Lower leg skin (tissue), 3 donors: ENCODE data around the gene TUBB2B.

Source experiments
- POLR2A ChIP-seq, 2 donors: fragments of 450-650 bp; IDR thresholded peaks; one replicate each; pipeline ENCODE4 v1.6.1; 2016 to 2017; ENCODE audit warnings: antibody characterized with exemption in 2 of 2, mild to moderate bottlenecking in 1 of 2, moderate library complexity in 1 of 2
- TF ChIP-seq, protein P1 (sequence below), 3 donors: fragments of 450-650 bp; IDR thresholded peaks; one replicate each; pipeline ENCODE4 v1.5.1; 2016; ENCODE audit warnings: antibody characterized with exemption in 3 of 3, mild to moderate bottlenecking in 3 of 3, moderate library complexity in 2 of 3

DNA sequence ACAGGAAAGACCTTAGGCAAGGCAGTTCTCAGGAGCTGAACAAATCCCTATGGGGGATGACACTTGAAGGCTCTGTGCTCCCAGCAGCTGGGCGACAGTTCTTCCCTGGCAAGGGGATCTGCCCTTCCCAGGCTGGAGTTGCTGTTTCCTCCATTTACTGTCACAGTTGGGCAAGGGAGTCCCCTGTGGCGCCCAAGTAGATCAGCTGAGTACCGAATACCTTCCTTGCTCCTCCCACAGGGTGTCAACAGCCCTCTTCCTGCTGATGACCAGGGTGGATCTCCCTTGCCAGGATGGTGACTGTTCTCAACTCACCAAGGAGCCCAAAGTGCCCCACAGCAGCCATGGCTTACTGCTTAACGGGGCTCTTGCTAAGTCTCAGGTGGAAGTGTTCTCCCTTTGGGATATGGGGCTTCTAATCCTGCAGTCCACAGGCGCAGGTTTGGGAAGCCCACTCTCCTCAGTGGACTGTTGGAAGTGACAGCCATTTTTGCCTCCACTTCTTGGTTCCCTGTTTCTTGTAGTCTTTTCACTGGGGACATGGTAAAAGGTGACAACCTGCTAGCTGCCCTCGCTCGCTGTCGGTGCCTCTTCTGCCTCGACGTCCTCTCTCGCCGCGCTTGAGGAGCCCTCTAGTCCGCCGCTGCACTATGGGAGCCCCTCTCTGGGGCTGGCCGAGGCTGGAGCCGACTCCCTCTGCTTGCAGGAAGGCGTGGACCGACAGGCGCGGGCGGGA is 25.6 kb upstream of the TUBB2B start:
- TF ChIP-seq, protein P1, sequence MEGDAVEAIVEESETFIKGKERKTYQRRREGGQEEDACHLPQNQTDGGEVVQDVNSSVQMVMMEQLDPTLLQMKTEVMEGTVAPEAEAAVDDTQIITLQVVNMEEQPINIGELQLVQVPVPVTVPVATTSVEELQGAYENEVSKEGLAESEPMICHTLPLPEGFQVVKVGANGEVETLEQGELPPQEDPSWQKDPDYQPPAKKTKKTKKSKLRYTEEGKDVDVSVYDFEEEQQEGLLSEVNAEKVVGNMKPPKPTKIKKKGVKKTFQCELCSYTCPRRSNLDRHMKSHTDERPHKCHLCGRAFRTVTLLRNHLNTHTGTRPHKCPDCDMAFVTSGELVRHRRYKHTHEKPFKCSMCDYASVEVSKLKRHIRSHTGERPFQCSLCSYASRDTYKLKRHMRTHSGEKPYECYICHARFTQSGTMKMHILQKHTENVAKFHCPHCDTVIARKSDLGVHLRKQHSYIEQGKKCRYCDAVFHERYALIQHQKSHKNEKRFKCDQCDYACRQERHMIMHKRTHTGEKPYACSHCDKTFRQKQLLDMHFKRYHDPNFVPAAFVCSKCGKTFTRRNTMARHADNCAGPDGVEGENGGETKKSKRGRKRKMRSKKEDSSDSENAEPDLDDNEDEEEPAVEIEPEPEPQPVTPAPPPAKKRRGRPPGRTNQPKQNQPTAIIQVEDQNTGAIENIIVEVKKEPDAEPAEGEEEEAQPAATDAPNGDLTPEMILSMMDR (IDR thresholded peaks at IDR 0.05) = no peak
- no peak for TF ChIP-seq POLR2A (IDR thresholded peaks at IDR 0.05)
